Stimulated activated CD4-positive, alpha-beta T cell treated with anti-CD3 and anti-CD28 coated beads, Interleukin-4, amount 100 ng/mL, for 24 hours (primary cell): Measurements from ENCODE around the gene OR51S1.
"Not testable (repeated sequence)": the region's sequence is repeated elsewhere in the genome, so short reads cannot be mapped to it uniquely, and the experiment has no call there.

Experiments
- DNase-seq: peaks from one replicate; pipeline ENCODE4 v3.0.0-alpha.2; 2020

OR51S1 gene

DNA sequence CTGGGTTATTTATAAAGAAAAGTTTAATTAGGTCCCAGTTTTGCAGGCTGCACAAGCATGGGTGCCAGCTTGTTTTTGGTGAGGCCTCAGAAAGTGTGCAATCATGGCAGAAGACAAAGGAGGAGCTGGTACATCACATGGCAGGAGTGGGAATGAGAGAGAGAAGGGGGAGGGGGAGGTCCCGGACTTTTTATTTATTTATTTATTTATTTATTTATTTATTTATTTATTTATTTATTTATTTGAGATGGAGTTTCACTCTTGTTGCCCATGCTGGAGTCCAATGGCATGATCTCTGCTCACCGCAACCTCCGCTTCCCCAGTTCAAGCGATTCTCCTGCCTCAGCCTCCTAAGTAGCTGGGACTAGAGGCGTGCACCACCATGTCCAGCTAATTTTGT is 47.7 kb downstream of the OR51S1 start:
- DNase-seq: not testable (repeated sequence)

DNA sequence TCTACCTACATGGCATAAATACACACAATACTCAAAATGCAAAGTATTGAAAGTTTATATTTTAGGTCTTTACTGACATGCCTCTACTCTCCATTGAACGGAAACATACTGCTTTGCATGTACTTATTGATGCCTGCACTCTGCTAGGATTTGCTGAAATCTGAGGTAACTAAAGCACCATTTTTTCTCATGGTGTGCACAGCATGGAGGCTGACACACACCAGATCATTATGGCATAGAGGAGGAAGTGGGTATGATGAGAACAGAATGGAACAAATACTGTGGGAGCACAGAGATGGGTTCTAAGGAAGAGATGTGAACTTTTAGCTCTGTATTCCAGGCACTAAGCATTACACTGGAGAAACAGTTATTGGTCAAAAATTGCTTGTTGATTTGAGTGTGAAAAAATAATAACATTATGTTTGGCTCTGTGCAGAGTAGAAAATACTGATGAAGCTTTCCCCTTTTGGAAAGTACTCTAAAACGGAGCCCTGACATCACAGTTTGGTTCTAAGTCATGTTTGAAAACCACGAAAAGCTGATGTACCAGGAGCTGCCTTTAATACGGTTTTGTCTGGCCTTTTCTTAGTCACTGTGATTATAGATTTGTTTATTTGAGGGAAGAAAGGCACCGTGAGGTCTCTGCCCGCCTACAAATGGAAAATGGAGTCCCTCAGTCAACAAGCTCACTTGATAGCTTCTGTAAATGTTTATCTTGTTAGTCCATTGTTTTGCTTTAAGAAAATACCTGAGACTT is 50.4 kb downstream of the OR51S1 start:
- no peak for DNase-seq
